Liver (tissue), 3 donors: ENCODE data around the gene CHKB.

Experiments
- CTCF ChIP-seq: fragments of 150-350 bp; IDR thresholded peaks from 2 replicates; pipeline ENCODE4 v1.5.1; 2017; ENCODE audit warnings: improper control_type of control experiment, low read depth, low read length; ENCODE audit not compliant: missing input control
- FOXA1 ChIP-seq: IDR thresholded peaks from 2 replicates; pipeline ENCODE4 v1.6.1; 2016; ENCODE audit warnings: antibody characterized with exemption
- FOXA2 ChIP-seq: IDR thresholded peaks from 2 replicates; pipeline ENCODE4 v1.6.1; 2016; ENCODE audit warnings: antibody characterized with exemption
- GABPA ChIP-seq, 2 donors: IDR thresholded peaks in 1 of 2; conservative IDR thresholded peaks in 1 of 2; 2 replicates each; pipeline ENCODE4 v1.6.1; 2016; ENCODE audit warnings: antibody characterized with exemption in 2 of 2, mild to moderate bottlenecking in 1 of 2, moderate library complexity in 1 of 2
- HNF4A ChIP-seq, 2 donors: conservative IDR thresholded peaks; 2 replicates each; pipeline ENCODE4 v1.6.1; 2016; ENCODE audit warnings: antibody characterized with exemption in 2 of 2, mild to moderate bottlenecking in 2 of 2
- JUND ChIP-seq, 2 donors: IDR thresholded peaks; 2 replicates each; pipeline ENCODE4 v1.6.1; 2016; ENCODE audit warnings: antibody characterized with exemption in 2 of 2
- NR2F2 ChIP-seq: IDR thresholded peaks from 2 replicates; pipeline ENCODE4 v1.6.1; 2016; ENCODE audit warnings: antibody characterized with exemption
- RAD21 ChIP-seq, 2 donors: IDR thresholded peaks; 2 replicates each; pipeline ENCODE4 v1.6.1; 2016; ENCODE audit warnings: antibody characterized with exemption in 2 of 2, mild to moderate bottlenecking in 2 of 2
- REST ChIP-seq: IDR thresholded peaks from 2 replicates; pipeline ENCODE4 v1.6.1; 2016; ENCODE audit warnings: antibody characterized with exemption, mild to moderate bottlenecking
- RXRA ChIP-seq, 2 donors: IDR thresholded peaks; 2 replicates each; pipeline ENCODE4 v1.6.1; 2017 to 2018; ENCODE audit warnings: antibody characterized with exemption in 2 of 2, mild to moderate bottlenecking in 1 of 2
- SP1 ChIP-seq: IDR thresholded peaks from 2 replicates; pipeline ENCODE4 v1.6.1; 2018; ENCODE audit warnings: antibody characterized with exemption, mild to moderate bottlenecking
- TAF1 ChIP-seq: conservative IDR thresholded peaks from 2 replicates; pipeline ENCODE4 v1.6.1; 2016; ENCODE audit warnings: antibody characterized with exemption, mild to moderate bottlenecking
- YY1 ChIP-seq: IDR thresholded peaks from 2 replicates; pipeline ENCODE4 v1.6.1; 2016; ENCODE audit warnings: antibody characterized with exemption, mild to moderate bottlenecking
- TF ChIP-seq, protein P1 (sequence below): IDR thresholded peaks from 2 replicates; pipeline ENCODE4 v1.6.1; 2016; ENCODE audit warnings: antibody characterized with exemption
- donor health status: healthy.
- donor health status: healthy.

- TF ChIP-seq JUND (IDR thresholded peaks at IDR 0.05) (no peak), CTCF (no peak), RAD21 (IDR thresholded peaks at IDR 0.05) (no peak), FOXA2 (no peak), REST (no peak), SP1 (no peak), TAF1 (no peak), FOXA1 (no peak), YY1 (no peak), RXRA (IDR thresholded peaks at IDR 0.05) (no peak), NR2F2 (no peak), GABPA (IDR thresholded peaks at IDR 0.05 in 1 of 2, conservative IDR thresholded peaks at IDR 0.05 in 1 of 2) (no peak), HNF4A (conservative IDR thresholded peaks at IDR 0.05) (no peak)
- TF ChIP-seq, protein P1, sequence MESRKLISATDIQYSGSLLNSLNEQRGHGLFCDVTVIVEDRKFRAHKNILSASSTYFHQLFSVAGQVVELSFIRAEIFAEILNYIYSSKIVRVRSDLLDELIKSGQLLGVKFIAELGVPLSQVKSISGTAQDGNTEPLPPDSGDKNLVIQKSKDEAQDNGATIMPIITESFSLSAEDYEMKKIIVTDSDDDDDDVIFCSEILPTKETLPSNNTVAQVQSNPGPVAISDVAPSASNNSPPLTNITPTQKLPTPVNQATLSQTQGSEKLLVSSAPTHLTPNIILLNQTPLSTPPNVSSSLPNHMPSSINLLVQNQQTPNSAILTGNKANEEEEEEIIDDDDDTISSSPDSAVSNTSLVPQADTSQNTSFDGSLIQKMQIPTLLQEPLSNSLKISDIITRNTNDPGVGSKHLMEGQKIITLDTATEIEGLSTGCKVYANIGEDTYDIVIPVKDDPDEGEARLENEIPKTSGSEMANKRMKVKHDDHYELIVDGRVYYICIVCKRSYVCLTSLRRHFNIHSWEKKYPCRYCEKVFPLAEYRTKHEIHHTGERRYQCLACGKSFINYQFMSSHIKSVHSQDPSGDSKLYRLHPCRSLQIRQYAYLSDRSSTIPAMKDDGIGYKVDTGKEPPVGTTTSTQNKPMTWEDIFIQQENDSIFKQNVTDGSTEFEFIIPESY, result no peak
Measured at GRCh38 chr22:50577697-50577986, 5.0 kb downstream of the CHKB start.
